ENCODE results near the gene IRS1. TPM values are rescaled to one million over a fixed set of nuclear protein-coding genes. Genes with fewer than 3 reads are reported as not detected.

IRS1 gene
- total RNA-seq, 1 experiment from 2014 or later = 5.1 TPM

- no peaks in the 10 kb centered on the region for H3K27me3 ChIP-seq
These were observed 31.6 kb upstream of the IRS1 start for GRCh38 chr2:226831266-226831665.

DNA sequence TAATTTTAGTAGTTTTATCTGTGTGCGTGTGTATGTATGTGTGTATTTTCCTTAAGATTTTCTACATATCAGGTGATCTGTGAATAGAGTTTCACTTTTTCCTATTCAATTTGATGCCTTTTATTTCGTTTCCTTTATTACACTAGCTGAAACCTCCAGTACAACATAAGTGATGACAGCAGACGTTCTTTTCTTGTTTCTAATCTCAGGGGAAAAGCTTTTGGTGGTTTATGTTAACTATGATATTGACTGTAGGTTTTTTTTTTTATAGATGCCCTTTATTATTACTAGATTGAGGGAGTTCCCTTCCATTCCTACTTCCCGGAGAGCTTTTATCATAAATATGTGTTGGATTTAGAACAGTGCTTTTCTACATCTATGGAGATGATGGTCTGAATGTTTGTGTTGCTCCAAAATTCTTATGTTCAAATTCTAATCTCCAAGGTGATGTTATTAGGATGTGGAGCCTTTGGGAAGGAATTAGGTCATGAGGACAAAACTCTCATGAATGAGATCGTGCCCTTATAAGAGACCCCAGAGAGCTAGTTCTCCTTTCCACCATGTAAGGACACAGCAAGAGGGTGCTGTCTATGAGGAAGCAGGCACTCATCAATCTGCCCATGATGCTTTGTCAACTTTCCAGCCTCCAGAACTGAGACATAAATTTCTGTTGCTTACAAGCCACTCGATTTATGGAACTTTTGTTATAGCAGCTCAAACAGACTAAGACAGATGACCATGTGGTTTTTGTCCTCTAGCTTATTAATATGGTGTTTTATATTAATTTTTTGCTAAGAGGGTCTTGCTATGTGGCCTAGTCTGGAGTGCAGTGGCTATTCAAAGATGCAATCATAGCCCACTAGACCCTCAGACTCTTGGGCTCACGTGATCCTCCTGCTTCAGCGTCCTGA is 30.4 kb upstream of the IRS1 start:
- DNase-seq = no peak
- Histone ChIP-seq H3K4me3 (no peak overlapping the region), H3K36me3 (peaks cover 5% of the 10 kb centered on the region; the same call in 1 of the 2 replicates), H3K9me3 (no peaks in the 10 kb centered on the region), H3K27me3 (no peaks in the 10 kb centered on the region)

More at GRCh38 chr2:226831266-226831665, 31.6 kb upstream of the IRS1 start:
- no peak overlapping the region for H3K4me3 ChIP-seq
- peaks cover 5% of the 10 kb centered on the region; the same call in 1 of the 2 replicates for H3K36me3 ChIP-seq
- H3K9me3 ChIP-seq = no peaks in the 10 kb centered on the region; the same call in 1 of the 2 replicates
- no peak for DNase-seq

- Histone ChIP-seq H3K36me3 (peaks cover under 1% of the 10 kb centered on the region; the same call in 1 of the 2 replicates), H3K4me3 (no peak overlapping the region), H3K9me3 (no peaks in the 10 kb centered on the region), H3K27me3 (no peaks in the 10 kb centered on the region)
- no peak for DNase-seq
These were observed 28.6 kb upstream of the IRS1 start for GRCh38 chr2:226828191-226828590.

DNA sequence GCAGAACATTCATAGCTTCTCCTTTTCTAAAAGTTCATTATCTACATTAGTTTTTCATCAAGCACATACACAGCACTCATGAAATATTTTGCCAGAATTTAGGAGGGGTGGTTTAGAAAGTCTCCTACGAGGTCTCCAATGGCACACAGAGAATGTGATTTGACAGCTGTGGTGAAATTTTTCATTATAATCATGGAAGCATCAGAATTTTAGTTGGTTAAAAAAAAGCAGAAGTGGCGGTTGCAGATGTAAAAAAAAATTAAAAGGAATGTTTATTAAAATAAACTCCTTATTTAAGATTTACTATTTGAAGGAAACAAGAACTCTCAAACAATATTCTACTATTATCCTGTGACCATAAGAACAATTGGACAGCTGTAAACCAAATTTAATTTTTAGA is 25.4 kb upstream of the IRS1 start:
- H3K27me3 ChIP-seq = no peaks in the 10 kb centered on the region
- no peak for DNase-seq
- no peaks in the 10 kb centered on the region for H3K9me3 ChIP-seq
- H3K36me3 ChIP-seq = no peaks in the 10 kb centered on the region
- H3K4me3 ChIP-seq = no peak overlapping the region

DNA sequence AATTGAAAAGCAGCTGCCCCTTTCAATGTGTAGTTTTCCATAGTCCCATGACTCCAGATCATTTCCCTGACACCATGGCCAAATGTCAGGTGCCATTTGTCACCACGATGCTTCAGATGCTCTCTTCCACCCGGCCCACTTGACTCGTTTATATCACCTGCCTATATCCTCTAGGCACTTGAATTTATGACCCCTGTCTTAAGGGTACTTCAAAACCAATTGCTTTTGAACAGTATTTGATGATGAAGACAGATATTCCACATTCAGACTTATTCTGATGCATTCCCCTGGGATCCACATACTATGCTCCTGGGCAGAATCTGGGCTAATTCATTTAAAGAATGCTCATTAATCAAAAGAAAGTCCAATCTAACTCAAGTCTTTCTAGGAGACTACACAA is 19.3 kb upstream of the IRS1 start:
- no peaks in the 10 kb centered on the region for H3K27me3 ChIP-seq
- DNase-seq = no peak
- H3K4me3 ChIP-seq = no peak overlapping the region
- no peaks in the 10 kb centered on the region for H3K9me3 ChIP-seq
- H3K36me3 ChIP-seq = no peaks in the 10 kb centered on the region

- H3K27me3 ChIP-seq = no peaks in the 10 kb centered on the region
- no peaks in the 10 kb centered on the region for H3K36me3 ChIP-seq
- no peak for DNase-seq
- H3K9me3 ChIP-seq = no peaks in the 10 kb centered on the region
- no peak overlapping the region for H3K4me3 ChIP-seq
These were observed 13.6 kb upstream of the IRS1 start for GRCh38 chr2:226813148-226813701.

- no peaks in the 10 kb centered on the region for H3K27me3 ChIP-seq
- no peak for DNase-seq
- no peaks in the 10 kb centered on the region for H3K36me3 ChIP-seq
- H3K4me3 ChIP-seq = no peak overlapping the region
- H3K9me3 ChIP-seq = no peaks in the 10 kb centered on the region
These were observed 3.8 kb upstream of the IRS1 start for GRCh38 chr2:226803410-226803809.

GRCh38 chr2:226802573-226802972 is 3.0 kb upstream of the IRS1 start:
- Histone ChIP-seq H3K9me3 (no peaks in the 10 kb centered on the region), H3K4me3 (no peak overlapping the region), H3K27me3 (no peaks in the 10 kb centered on the region), H3K36me3 (peaks cover 6% of the 10 kb centered on the region; the same call in 1 of the 2 replicates)
- DNase-seq = no peak

GRCh38 chr2:226800941-226801784 is 1.5 kb upstream of the IRS1 start:
- peak; percentile 63 for DNase-seq
- H3K4me3 ChIP-seq = peak overlapping the region; percentile 20
- peaks cover 20% of the 10 kb centered on the region for H3K36me3 ChIP-seq
- no peaks in the 10 kb centered on the region for H3K9me3 ChIP-seq
- H3K27me3 ChIP-seq = no peaks in the 10 kb centered on the region

GRCh38 chr2:226799976-226800940 is 638 bp upstream of the IRS1 start:
- Histone ChIP-seq H3K36me3 (peaks cover 27% of the 10 kb centered on the region), H3K4me3 (peak overlapping the region; percentile 83)
- DNase-seq = no peak

DNA sequence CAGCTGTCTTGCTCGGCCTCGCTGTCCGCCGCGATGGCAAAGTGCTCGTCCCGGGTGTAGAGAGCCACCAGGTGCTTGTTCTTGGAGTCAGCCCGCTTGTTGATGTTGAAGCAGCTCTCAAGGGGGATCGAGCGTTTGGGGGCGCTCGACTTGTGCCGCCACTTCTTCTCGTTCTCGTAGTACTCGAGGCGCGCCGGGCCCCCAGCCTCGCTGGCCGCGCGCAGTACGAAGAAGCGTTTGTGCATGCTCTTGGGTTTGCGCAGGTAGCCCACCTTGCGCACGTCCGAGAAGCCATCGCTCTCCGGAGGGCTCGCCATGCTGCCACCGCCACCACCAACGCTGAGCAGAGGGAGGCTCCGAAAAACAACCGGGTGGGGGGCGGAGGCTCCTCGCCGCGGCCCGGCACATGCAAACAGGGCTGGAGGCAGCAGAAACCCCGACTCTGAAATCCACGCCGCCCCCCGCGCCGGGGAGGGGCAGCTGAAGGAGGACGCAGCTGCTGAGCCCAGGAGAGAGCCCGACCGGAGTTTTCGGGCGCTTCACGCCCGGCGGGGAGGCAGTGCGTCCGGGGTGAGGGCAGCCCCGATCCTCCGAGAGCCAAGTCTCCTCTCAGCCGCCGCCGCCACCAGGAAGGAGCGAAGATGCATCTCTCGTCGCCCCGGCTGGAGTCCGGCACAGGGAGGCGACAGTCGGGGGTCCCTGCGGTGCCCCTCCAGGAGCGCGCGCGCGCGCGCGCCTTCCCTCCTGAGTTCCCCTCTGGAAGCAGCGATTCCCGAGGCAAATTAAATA is 1.0 kb downstream of the IRS1 start:
- Histone ChIP-seq H3K4me3 (peak overlapping the region; percentile 83), H3K9me3 (no peaks in the 10 kb centered on the region), H3K27me3 (no peaks in the 10 kb centered on the region), H3K36me3 (peaks cover 41% of the 10 kb centered on the region)
- DNase-seq = peak; percentile 62

More at GRCh38 chr2:226799976-226800940, 638 bp upstream of the IRS1 start:
- Histone ChIP-seq H3K27me3 (no peaks in the 10 kb centered on the region), H3K9me3 (no peaks in the 10 kb centered on the region)

DNA sequence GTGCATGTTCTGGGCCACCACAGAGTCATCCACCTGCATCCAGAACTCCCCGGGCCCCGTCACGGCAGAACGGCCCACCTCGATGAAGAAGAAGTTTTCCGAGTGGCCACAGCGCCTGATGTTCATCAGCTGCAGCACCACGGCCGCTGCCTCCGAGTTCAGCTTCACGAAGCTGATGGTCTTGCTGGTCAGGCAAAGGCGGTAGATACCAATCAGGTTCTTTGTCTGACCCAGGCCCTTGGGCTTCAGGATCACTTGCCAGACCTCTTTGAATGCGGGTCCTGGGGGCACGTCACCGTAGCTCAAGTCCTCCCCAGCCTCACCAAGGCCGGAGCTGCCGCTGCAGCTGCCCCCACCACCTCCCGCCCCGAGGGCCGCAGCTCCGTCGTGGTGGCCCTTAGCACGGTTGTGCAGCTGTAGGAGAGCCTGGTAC is 1.6 kb downstream of the IRS1 start:
- peak; percentile 54 for DNase-seq
- Histone ChIP-seq H3K27me3 (no peaks in the 10 kb centered on the region), H3K36me3 (peaks cover 45% of the 10 kb centered on the region), H3K9me3 (no peaks in the 10 kb centered on the region), H3K4me3 (peak overlapping the region; percentile 83)

DNA sequence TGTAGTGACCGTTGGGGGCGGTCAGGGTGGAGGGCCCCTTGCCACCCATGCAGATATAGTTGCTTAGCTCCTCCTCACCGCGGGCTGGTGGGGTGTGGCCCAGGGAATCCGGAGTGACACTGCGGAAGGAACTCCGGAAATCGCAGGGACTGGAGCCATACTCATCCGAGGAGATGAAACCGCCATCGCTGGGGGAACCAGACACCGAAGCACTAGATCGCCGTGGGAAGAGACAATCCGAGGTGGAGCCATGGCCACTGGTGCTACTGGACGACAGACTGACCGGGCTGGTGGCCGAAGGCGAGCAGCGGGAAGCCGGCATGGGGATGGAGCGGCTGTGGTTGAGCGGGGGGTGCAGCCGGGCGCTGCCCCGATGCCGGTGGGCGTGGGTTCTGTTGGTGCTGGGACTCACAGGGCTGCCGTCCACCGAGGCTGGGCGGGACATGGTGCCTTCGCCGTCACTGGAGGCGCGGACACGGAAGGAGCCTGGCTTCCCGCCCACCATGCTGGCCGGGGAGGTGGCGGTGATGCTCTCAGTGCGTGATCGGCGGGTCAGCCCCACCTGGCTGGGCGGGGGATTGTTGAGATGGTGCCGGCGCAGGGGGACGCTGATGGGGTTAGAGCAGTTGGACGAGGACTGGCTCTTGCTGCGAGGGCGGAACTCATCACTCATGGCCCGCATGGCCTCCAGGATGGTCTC is 2.2 kb downstream of the IRS1 start:
- peaks cover 45% of the 10 kb centered on the region for H3K36me3 ChIP-seq
- peak overlapping the region; percentile 83 for H3K4me3 ChIP-seq
- peak; percentile 74 for DNase-seq
- H3K9me3 ChIP-seq = no peaks in the 10 kb centered on the region
- H3K27me3 ChIP-seq = no peaks in the 10 kb centered on the region

GRCh38 chr2:226796840-226797288 is 2.8 kb downstream of the IRS1 start:
- Histone ChIP-seq H3K4me3 (peak overlapping the region; percentile 83), H3K9me3 (no peaks in the 10 kb centered on the region), H3K27me3 (no peaks in the 10 kb centered on the region), H3K36me3 (peaks cover 49% of the 10 kb centered on the region)
- peak; percentile 65 for DNase-seq
